SU-DHL-6 (cell line): ENCODE results near the gene LRRC4C.

Source experiments
- H2AFZ ChIP-seq: fragments of 200-600 bp; sonication (generic); 2 replicates; pipeline ENCODE4 v1.6.1; 2014; ENCODE audit warnings: low read depth, mild to moderate bottlenecking, moderate library complexity, mixed read lengths, antibody characterized with exemption, low read length; ENCODE audit not compliant: severe bottlenecking
- H3F3A ChIP-seq: fragments of 200-600 bp; shearing (Covaris generic); 2 replicates; pipeline ENCODE4 v1.6.0; 2016; ENCODE audit warnings: antibody characterized with exemption, mild to moderate bottlenecking; ENCODE audit not compliant: insufficient read depth
- H3K27ac ChIP-seq: fragments of 200-600 bp; sonication (generic); 2 replicates; pipeline ENCODE4 v1.5.1; 2016; ENCODE audit warnings: low read depth, mild to moderate bottlenecking, low read length, moderate library complexity, mixed read lengths
- H3K27me3 ChIP-seq: fragments of 200-600 bp; sonication (generic), shearing (Covaris generic); 2 replicates; pipeline ENCODE4 v1.6.0; 2014; ENCODE audit warnings: mild to moderate bottlenecking, low read length
- H3K36me3 ChIP-seq: fragments of 200-600 bp; sonication (generic); 2 replicates; pipeline ENCODE4 v1.6.1; 2014; ENCODE audit warnings: mild to moderate bottlenecking, low read length, mixed read lengths
- H3K4me2 ChIP-seq: fragments of 300-600, 200-600 bp; shearing (Covaris generic), sonication (generic); 2 replicates; pipeline ENCODE4 v1.6.0; 2014; ENCODE audit warnings: low read length, low read depth, mild to moderate bottlenecking; ENCODE audit not compliant: poor library complexity, severe bottlenecking
- H3K4me3 ChIP-seq: fragments of 200-600 bp; sonication (generic); 2 replicates; pipeline ENCODE4 v1.5.1; 2014; ENCODE audit warnings: antibody characterized with exemption, low read length, mild to moderate bottlenecking, mixed read lengths; ENCODE audit not compliant: insufficient read depth, poor library complexity, severe bottlenecking
- H3K79me2 ChIP-seq: fragments of 200-600 bp; sonication (generic); 2 replicates; pipeline ENCODE4 v1.6.1; 2014; ENCODE audit warnings: mild to moderate bottlenecking, low read length, moderate library complexity; ENCODE audit not compliant: insufficient read depth
- H3K9ac ChIP-seq: fragments of 200-600 bp; sonication (generic); 2 replicates; pipeline ENCODE4 v1.7.0; 2014; ENCODE audit warnings: mild to moderate bottlenecking, low read length
- H3K9me2 ChIP-seq: fragments of 200-600 bp; sonication (generic); replicated peaks from 2 replicates; pipeline ENCODE4 v1.6.1; 2014; ENCODE audit warnings: low read length; ENCODE audit not compliant: insufficient read depth
- H3K9me3 ChIP-seq: fragments of 200-600 bp; sonication (generic); 2 replicates; pipeline ENCODE4 v1.6.1; 2014; ENCODE audit warnings: low read length, mixed read lengths; ENCODE audit not compliant: insufficient read depth
- H4K20me1 ChIP-seq: fragments of 200-600 bp; sonication (generic); 2 replicates; pipeline ENCODE4 v1.6.1; 2014; ENCODE audit warnings: low read depth, mild to moderate bottlenecking, antibody characterized with exemption, low read length, moderate library complexity, mixed read lengths
- CTCF ChIP-seq: fragments of 200-600 bp; sonication (generic); IDR thresholded peaks from one replicate; pipeline ENCODE4 v1.5.1; 2017; ENCODE audit warnings: antibody characterized with exemption, mild to moderate bottlenecking, low read length, moderate library complexity; ENCODE audit not compliant: insufficient read depth, poor library complexity, severe bottlenecking
- EZH2phosphoT487 ChIP-seq: fragments of 200-600 bp; sonication (generic), shearing (Covaris generic); conservative IDR thresholded peaks from 2 replicates; pipeline ENCODE4 v1.6.1; 2018; ENCODE audit warnings: mild to moderate bottlenecking, antibody characterized with exemption, low read length, moderate library complexity, mixed read lengths

The LRRC4C gene

GRCh38 chr11:41085123-41085522 is 374.3 kb downstream of the LRRC4C start:
- Histone ChIP-seq H3K4me2 (no peak overlapping the region), H3K4me3 (no peak overlapping the region), H2AFZ (no peak overlapping the region), H3K9ac (no peak overlapping the region), H3K9me3 (no peaks in the 10 kb centered on the region), H3K27me3 (no peaks in the 10 kb centered on the region), H3K36me3 (no peaks in the 10 kb centered on the region), H4K20me1 (no peaks in the 10 kb centered on the region), H3K9me2 (no peaks in the 10 kb centered on the region), H3F3A (no peaks in the 10 kb centered on the region), H3K79me2 (no peaks in the 10 kb centered on the region), H3K27ac (no peak overlapping the region)
- TF ChIP-seq EZH2phosphoT487 (no peak), CTCF (no peak)

- Histone ChIP-seq H2AFZ (no peak overlapping the region), H3K36me3 (no peaks in the 10 kb centered on the region), H4K20me1 (no peaks in the 10 kb centered on the region), H3K9me3 (no peaks in the 10 kb centered on the region), H3F3A (no peaks in the 10 kb centered on the region), H3K79me2 (no peaks in the 10 kb centered on the region), H3K9me2 (no peaks in the 10 kb centered on the region), H3K4me2 (no peak overlapping the region), H3K4me3 (no peak overlapping the region), H3K27ac (no peak overlapping the region), H3K27me3 (no peaks in the 10 kb centered on the region), H3K9ac (no peak overlapping the region)
- no peak for TF ChIP-seq CTCF
- TF ChIP-seq EZH2phosphoT487 = no peak
Measured at GRCh38 chr11:41081756-41082285, 377.6 kb downstream of the LRRC4C start.

DNA sequence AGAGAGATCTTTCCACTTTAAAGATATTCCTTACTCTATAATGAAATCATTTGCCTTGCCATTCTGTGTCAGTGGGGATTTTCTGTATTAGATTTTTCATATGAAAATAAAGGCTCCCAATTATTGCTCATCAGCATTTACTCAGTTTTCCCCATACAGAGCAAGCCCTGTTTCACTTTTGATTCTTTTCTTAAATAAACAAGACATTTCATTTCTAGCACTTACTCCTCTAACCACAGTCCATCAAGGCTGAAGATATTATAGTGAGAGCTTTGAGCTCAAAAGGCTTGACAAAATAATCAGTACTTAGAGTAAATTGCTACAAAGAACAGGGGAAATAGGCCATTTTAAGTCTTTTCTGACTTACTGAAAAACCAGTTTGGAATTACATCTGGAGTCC is 385.1 kb downstream of the LRRC4C start:
- Histone ChIP-seq H3K36me3 (no peaks in the 10 kb centered on the region), H3K9me2 (no peaks in the 10 kb centered on the region), H3K27me3 (no peaks in the 10 kb centered on the region), H4K20me1 (no peaks in the 10 kb centered on the region), H3K27ac (no peak overlapping the region), H3K79me2 (no peaks in the 10 kb centered on the region), H3K9me3 (no peaks in the 10 kb centered on the region), H3K4me3 (no peak overlapping the region), H3K4me2 (no peak overlapping the region), H3K9ac (no peak overlapping the region), H3F3A (no peaks in the 10 kb centered on the region), H2AFZ (no peak overlapping the region)
- TF ChIP-seq CTCF = no peak
- TF ChIP-seq EZH2phosphoT487 = no peak
